Neural cell (in vitro differentiated cells): ENCODE results near the gene PRAMEF8. TPM values are rescaled to one million over a fixed set of nuclear protein-coding genes. Genes with fewer than 3 reads are reported as not detected.
"Not testable (repeated sequence)": the region's sequence is repeated elsewhere in the genome, so short reads cannot be mapped to it uniquely, and the experiment has no call there.

ENCODE experiments used
- H2AFZ ChIP-seq: fragments of 200-600, 300-800 bp; sonication (generic), shearing (Covaris generic); 2 replicates; pipeline ENCODE4 v1.6.0; 2014; ENCODE audit warnings: low read depth, mild to moderate bottlenecking, antibody characterized with exemption, low read length, moderate library complexity
- H3F3A ChIP-seq: fragments of 200-600 bp; shearing (Covaris generic); 2 replicates; pipeline ENCODE4 v1.6.1; 2016; ENCODE audit warnings: mild to moderate bottlenecking, moderate library complexity, mixed read lengths, antibody characterized with exemption, low read length; ENCODE audit not compliant: insufficient read depth, poor library complexity, severe bottlenecking
- H3K27ac ChIP-seq: fragments of 200-600, 300-800 bp; sonication (generic), shearing (Covaris generic); 2 replicates; pipeline ENCODE4 v1.5.1; 2014; ENCODE audit warnings: mild to moderate bottlenecking, low read length, moderate library complexity
- H3K27me3 ChIP-seq: fragments of 300-800, 200-600 bp; sonication (generic), shearing (Covaris generic); 2 replicates; pipeline ENCODE4 v1.6.0; 2014; ENCODE audit warnings: mild to moderate bottlenecking, low read depth, low read length, moderate library complexity; ENCODE audit not compliant: insufficient read depth
- H3K36me3 ChIP-seq: fragments of 300-800, 200-600 bp; sonication (generic), shearing (Covaris generic); 2 replicates; pipeline ENCODE4 v1.5.1; 2014; ENCODE audit warnings: mild to moderate bottlenecking, antibody characterized with exemption, low read length, moderate library complexity; ENCODE audit not compliant: insufficient read depth
- H3K4me2 ChIP-seq: fragments of 300-800, 200-600 bp; sonication (generic), shearing (Covaris generic); 2 replicates; pipeline ENCODE4 v1.6.0; 2014; ENCODE audit warnings: mild to moderate bottlenecking, low read length
- H3K4me3 ChIP-seq: fragments of 300-800, 200-600 bp; sonication (generic), shearing (Covaris generic); 2 replicates; pipeline ENCODE4 v1.5.1; 2014; ENCODE audit warnings: mild to moderate bottlenecking, low read length, moderate library complexity
- H3K79me2 ChIP-seq: fragments of 200-600 bp; shearing (Covaris generic); replicated peaks from 2 replicates; pipeline ENCODE4 v1.6.0; 2014; ENCODE audit warnings: mild to moderate bottlenecking, low read length, moderate library complexity; ENCODE audit not compliant: insufficient read depth
- H3K9ac ChIP-seq: fragments of 300-800, 200-600 bp; sonication (generic), shearing (Covaris generic); 2 replicates; pipeline ENCODE4 v1.6.1; 2016; ENCODE audit warnings: mild to moderate bottlenecking, low read length, mixed read lengths
- H3K9me2 ChIP-seq: fragments of 200-600 bp; shearing (Covaris generic); 2 replicates; pipeline ENCODE4 v1.6.1; 2016; ENCODE audit warnings: mild to moderate bottlenecking, low read length, mixed read lengths; ENCODE audit not compliant: insufficient read depth
- H3K9me3 ChIP-seq: fragments of 200-600, 300-800 bp; sonication (generic), shearing (Covaris generic); 2 replicates; pipeline ENCODE4 v1.6.1; 2016; ENCODE audit warnings: mild to moderate bottlenecking, mixed run types, low read length, moderate library complexity, mixed read lengths
- H4K20me1 ChIP-seq: fragments of 200-600 bp; shearing (Covaris generic); 2 replicates; pipeline ENCODE4 v1.6.1; 2016; ENCODE audit warnings: mild to moderate bottlenecking, mixed run types; ENCODE audit not compliant: insufficient read depth
- polyA plus RNA-seq: library from polyadenylated mRNA; depleted of rRNA; stranded (reverse); fragments of >200 nt; gene quantifications from 2 replicates; pipeline ENCODE4 v1.2.3, GENCODE V29; 2014
- small RNA-seq, 3 experiments: library from RNA; depleted of rRNA; stranded (forward); fragments of <200 nt; gene quantifications; one replicate each; pipeline ENCODE3, GENCODE V24; 2012

The PRAMEF8 gene
- polyA plus RNA-seq, 1 donor from 2014 or later: not detected

- not testable (repeated sequence) for H3K9ac ChIP-seq, H3F3A ChIP-seq, H4K20me1 ChIP-seq, H2AFZ ChIP-seq, H3K27ac ChIP-seq, H3K9me3 ChIP-seq, H3K4me2 ChIP-seq, H3K79me2 ChIP-seq, H3K9me2 ChIP-seq, H3K36me3 ChIP-seq, H3K27me3 ChIP-seq, H3K4me3 ChIP-seq
Measured at GRCh38 chr1:13237572-13237971, 47.4 kb downstream of the PRAMEF8 start.

GRCh38 chr1:13234057-13234456 lies 50.9 kb downstream of the PRAMEF8 start:
- not testable (repeated sequence) for H3K27me3 ChIP-seq, H3K27ac ChIP-seq, H2AFZ ChIP-seq, H4K20me1 ChIP-seq, H3K4me3 ChIP-seq, H3K36me3 ChIP-seq, H3F3A ChIP-seq, H3K4me2 ChIP-seq, H3K9me3 ChIP-seq, H3K79me2 ChIP-seq, H3K9me2 ChIP-seq, H3K9ac ChIP-seq

GRCh38 chr1:13232056-13232455 lies 52.9 kb downstream of the PRAMEF8 start:
- not testable (repeated sequence) for H3K4me3 ChIP-seq, H3K9me2 ChIP-seq, H2AFZ ChIP-seq, H4K20me1 ChIP-seq, H3K9me3 ChIP-seq, H3K36me3 ChIP-seq, H3K4me2 ChIP-seq, H3K27ac ChIP-seq, H3K79me2 ChIP-seq, H3K9ac ChIP-seq, H3F3A ChIP-seq, H3K27me3 ChIP-seq

Small RNA genes lying within 50 kb of the gene (small RNA-seq; reads per million reads assigned to genes)
- 0 reads per million in 3 experiments for gene RNU6-771P

Other genes starting within 250 kb of the PRAMEF8 start
- not detected in 2 replicates for gene PRAMEF27, start 228.6 kb downstream of the PRAMEF8 start, polyA plus RNA-seq
- gene HNRNPCL3, start 224.4 kb downstream of the PRAMEF8 start, polyA plus RNA-seq: not detected in 2 replicates
- not detected in 2 replicates for gene PRAMEF25, start 214.4 kb downstream of the PRAMEF8 start, polyA plus RNA-seq
- not detected in 2 replicates for gene HNRNPCL2, start 168.3 kb downstream of the PRAMEF8 start, polyA plus RNA-seq
- not detected in 2 replicates for gene PRAMEF26, start 129.1 kb downstream of the PRAMEF8 start, polyA plus RNA-seq
- not detected in 2 replicates for gene HNRNPCL4, start 119.5 kb downstream of the PRAMEF8 start, polyA plus RNA-seq
- gene PRAMEF9, start 113.3 kb downstream of the PRAMEF8 start, polyA plus RNA-seq: not detected in 2 replicates
- gene PRAMEF13, start 83.7 kb downstream of the PRAMEF8 start, polyA plus RNA-seq: not detected in 2 replicates
- not detected in 2 replicates for gene PRAMEF18, start 59.0 kb downstream of the PRAMEF8 start, polyA plus RNA-seq
- not detected in 2 replicates for gene PRAMEF5, start 30.9 kb downstream of the PRAMEF8 start, polyA plus RNA-seq
- gene PRAMEF33, start 18.4 kb upstream of the PRAMEF8 start, polyA plus RNA-seq: not detected in 2 replicates
- not detected in 2 replicates for gene PRAMEF15, start 30.4 kb upstream of the PRAMEF8 start, polyA plus RNA-seq
- gene PRAMEF14, start 62.0 kb upstream of the PRAMEF8 start, polyA plus RNA-seq: not detected in 2 replicates
- gene PRAMEF19, start 86.8 kb upstream of the PRAMEF8 start, polyA plus RNA-seq: not detected in 2 replicates
- gene PRAMEF17, start 104.5 kb upstream of the PRAMEF8 start, polyA plus RNA-seq: not detected in 2 replicates
- gene PRAMEF20, start 125.3 kb upstream of the PRAMEF8 start, polyA plus RNA-seq: not detected in 2 replicates
- not detected in 2 replicates for gene LRRC38, start 228.9 kb upstream of the PRAMEF8 start, polyA plus RNA-seq